ENCODE data around the gene ZGRF1. TPM values are rescaled to one million over a fixed set of nuclear protein-coding genes. Genes with fewer than 3 reads are reported as not detected.
"Not testable (repeated sequence)": the region's sequence is repeated elsewhere in the genome, so short reads cannot be mapped to it uniquely, and the experiment has no call there.

ZGRF1 gene
- total RNA-seq, 1 donor from 2014 or later, result 12.9 TPM

DNA sequence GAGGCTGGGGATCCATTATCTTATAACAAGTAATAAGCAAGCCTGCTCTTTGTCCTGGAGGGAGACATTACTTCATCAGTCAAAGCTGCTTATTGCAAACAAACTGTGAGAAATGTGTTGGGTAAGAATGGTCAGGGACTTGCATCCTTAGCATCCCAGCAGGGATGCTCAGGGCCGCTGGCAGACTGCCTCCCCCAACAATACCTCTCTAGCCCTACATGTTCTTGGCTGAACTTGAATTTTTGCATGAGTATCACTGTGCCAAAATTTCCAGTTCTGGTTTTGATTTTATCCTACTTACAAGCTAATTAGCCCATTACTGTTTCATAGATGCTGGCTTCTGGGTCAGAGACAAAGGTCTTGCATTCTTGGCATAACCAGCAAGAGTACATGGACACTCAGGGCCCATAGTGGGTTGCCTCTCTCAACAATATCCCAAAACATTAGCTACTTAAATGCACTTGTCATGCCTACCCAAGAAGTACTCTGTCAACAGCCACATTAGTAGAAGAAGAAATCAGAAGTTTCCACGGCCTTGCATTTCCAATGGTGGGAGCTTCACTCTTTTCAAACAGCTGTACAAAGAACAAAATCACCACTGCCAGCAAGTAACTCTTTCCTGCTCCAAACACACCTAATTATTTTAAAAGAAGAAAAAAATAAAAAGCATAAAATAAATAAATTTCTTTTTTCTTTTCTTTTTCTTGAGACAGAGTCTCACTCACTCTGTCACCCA is 78.9 kb downstream of the ZGRF1 start:
- no peak for DNase-seq

DNA sequence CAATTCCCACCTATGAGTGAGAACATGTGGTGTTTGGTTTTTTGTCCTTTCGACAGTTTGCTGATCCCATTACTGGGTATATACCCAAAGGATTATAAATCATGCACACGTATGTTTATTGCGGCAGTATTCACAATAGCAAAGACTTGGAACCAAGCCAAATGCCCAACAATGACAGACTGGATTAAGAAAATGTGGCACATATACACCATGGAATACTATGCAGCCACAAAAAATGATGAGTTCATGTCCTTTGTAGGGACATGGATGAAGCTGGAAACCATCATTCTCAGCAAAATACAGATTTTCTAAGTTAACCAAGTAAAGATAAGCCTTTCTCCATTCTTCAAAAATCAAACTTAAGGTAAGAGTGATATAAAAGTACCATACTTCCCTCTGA is 82.4 kb downstream of the ZGRF1 start:
- DNase-seq, result not testable (repeated sequence)

DNA sequence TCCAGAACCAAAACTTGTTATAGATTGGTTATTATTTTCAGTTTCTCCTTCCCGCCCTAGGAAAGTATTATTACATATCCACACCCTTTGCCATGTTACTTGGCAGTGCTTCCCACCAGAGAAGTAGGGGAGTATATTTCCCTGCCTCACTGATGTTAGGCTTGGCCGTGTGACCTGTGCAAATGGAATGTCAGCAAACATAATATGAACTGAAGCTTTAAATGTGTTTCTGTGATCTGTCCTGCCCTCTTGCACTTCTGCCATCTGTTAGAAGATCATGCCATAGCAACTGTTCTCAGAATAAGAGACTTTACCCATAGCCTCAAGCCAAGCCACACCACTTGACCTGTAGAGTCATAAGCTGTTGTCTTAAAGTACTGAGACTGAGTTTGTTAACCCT is 84.0 kb downstream of the ZGRF1 start:
- DNase-seq, result no peak

DNA sequence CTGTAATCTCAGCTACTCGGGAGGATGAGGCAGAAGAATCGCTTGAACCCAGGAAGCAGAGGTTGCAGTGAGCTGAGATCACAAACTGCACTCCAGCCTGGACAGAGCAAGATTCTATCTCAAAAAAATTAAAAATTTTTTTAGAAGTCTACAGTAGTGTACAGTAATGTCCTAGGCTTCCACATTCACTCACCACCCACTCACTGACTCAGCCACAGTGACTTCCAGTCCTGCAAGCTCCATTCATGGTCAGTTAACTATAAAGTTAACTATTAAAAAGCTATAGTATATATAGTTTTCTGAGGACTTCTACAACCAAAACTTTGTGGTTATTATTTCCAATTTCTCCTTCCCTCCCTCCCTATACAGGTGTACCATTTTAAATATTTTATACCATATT is 86.0 kb downstream of the ZGRF1 start:
- DNase-seq, result no peak

DNA sequence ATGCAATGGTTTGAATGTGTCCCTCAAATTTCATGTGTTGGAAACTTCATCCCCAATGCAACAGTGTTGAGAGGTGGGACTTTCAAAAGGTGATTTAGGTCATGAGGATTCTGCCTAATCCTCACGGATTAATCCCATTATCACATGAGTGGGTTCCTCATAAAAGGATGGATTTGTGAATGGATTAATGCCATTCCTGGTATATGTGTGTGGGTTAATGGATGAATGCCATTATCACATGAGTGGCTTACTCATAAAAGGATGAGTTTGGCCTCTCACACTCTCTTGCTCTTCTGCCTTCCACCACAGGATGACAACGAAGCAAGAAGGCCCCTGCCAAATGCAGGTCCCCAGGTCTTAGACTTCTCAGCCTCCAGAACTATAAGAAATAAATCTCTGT is 90.2 kb downstream of the ZGRF1 start:
- DNase-seq, result no peak

DNA sequence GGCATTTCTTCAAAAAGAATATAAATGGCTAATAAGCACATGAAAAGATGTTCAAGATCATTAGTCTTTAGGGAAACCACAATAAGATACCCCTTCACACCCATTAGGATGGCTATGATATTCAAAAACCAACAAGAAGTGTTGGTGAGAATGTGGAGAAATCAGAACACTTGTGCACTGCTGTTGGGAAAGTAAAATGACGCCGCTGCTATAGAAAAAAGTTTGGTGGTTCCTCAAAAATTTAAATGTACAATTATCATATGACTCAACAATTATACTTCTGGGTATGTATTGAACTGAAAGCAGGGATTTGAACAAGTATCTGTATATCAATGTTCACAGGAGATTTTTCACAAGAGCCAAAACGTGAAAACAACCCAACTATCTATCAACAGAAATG is 91.4 kb downstream of the ZGRF1 start:
- DNase-seq, result no peak

DNA sequence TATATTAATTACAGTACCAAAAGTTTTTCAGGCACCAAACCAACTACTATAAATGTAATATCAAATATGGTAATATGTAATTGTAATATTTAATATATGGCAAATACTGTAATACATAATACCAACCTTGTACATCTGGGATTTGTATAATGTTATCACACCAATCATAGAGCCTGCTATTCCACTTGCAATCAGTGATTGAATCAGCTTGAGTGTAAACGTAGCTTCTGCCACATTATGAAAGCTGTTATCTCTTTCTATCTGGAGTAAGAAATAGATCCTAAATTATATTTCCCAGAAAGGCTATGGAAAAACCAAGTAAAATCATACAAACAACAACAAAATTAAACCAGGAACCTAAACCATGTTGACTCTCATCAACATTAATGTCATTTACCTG is 96.0 kb downstream of the ZGRF1 start:
- DNase-seq, result no peak

DNA sequence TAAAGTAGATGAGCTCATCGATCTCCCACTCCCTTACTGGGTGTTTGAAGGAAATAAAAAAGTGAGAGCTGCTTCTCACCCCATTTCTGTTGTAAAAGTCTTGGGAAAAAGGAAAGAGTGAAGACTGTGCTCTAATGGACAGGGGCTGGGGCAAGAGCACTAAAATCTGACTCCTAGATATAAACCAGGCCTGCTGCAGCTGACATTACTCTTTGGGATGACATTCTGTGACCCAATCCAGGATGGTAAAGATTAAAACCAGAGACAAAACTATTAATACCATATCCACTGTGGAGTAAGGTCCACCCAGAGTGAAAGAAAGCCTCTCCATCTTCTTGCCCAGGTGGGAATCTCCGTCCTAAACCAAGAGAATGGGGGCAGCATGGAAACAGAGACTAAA is 100.6 kb downstream of the ZGRF1 start:
- no peak for DNase-seq

DNA sequence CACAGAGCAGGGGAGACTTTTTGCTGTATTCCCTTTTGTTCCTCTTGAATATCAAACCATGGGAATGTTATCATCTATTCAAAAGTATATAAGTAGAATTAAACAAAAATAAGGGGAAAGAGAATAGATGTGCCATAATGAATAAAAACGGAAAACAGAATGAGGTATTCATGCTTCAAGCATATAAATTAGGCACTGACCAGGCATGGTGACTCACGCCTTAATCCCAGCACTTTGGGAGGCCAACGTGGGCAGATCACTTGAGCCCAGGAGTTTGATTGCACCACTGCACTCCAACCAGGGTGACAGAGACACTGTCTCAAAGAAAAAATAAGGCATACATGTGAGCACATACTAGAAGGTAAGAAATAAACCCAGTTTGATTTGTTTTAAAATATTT is 104.4 kb downstream of the ZGRF1 start:
- DNase-seq, result no peak

DNA sequence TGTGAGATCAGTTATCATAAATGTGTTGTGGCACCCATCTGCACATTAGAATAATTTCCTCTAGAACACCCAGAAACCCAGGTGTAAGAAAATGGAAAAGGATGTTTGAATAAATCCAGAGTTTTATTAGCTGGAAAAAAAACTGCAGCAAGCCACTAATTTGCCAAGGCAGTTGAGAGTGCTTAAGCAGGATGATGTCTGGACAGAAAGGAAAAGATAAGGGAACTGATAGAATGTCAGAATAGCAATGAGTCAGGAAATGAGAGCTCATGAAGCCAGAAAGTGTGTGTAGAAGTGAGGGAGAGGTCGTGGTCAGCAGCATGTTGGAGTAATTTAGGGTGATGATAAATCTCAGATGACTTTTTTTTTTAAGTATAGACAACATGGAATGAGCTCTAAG is 105.6 kb downstream of the ZGRF1 start:
- DNase-seq, result no peak

DNA sequence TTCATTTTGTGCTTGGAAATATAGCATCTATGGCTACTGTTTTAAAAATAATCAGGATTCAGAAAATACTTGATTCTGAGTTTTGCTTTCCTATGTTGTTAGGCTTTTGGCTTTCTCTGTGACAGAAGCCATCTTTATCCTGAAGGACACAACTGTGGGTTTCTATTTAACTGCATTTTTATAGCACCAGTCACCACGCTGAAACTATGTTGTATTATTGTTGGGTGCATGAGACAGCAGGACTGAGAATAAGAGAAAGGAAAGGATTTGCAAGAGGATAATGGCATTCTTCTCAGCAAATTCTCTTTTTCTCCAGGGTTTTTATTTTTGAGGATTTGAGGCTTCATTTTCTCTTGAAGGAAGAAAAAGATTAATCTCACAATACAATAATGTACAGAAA is 110.6 kb downstream of the ZGRF1 start:
- DNase-seq, result no peak

DNA sequence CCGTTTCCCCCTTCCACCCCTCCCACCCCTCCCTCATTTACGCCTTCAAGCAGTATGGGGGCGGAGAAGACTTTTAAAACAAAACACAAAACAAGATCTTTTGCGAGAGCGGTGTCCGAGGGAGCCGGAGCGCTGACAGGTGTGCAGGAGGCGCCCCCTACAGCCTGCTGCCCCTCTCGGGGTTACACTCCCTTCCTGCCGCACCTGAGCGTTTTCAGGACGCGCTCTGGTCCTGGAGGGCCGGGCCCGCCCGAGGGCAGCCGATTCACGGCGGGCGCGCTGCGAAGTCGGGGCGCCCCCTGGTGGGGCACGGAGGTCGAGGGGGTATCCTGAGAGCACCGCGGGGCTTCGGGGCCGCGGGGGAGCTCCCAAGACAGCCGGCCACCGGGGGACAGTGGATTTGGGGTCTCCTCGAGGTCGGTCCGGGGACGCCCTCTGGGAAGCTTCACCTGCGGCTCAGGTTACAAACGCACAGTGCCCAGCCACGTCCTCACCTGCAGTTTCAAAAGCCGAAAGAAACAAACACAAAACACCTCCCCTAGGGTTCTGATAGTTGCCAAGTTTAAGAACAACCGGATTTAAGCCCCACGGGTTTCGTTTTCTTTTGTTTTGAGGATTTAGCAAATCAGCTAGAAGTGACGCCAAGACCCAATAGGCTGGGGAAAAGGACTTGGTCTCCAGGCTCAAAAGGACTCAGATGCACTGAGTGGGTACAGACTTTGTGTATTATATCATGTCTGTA is 112.8 kb downstream of the ZGRF1 start:
- peak; percentile 61 for DNase-seq

DNA sequence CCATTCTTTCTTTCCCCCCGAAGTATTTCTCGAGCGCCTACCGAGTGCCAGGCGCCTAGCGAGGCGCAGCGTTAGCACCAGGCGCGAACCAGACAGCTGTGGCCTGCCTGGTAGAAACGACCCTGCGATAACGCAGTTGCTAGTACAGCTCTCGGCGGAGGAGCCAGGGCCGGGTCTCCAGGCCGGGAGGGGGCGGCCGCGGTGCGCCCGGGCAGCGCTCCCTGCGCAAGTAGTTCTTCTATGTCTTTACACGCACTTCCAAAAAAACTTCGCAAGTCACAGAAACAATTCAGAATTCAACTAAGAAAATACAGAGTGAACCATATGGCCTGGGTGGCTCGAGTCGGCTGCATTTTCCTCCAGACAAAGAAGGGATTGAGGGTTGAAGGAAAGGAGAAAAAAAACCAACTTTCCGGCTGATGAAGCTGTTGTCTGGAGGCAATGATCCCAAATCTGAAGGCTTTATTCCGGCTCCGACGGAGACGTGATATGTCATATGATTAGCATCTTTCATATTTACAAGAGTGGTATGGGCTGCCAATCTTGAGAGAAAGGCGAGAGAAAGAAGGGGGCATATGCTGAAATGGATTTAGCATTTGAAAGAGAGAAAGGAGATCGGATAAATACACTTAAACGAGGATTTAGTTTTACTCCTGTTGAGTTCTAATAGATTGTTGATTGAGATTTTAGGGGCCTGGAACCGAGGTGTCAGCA is 113.5 kb downstream of the ZGRF1 start:
- DNase-seq, result peak; percentile 60

DNA sequence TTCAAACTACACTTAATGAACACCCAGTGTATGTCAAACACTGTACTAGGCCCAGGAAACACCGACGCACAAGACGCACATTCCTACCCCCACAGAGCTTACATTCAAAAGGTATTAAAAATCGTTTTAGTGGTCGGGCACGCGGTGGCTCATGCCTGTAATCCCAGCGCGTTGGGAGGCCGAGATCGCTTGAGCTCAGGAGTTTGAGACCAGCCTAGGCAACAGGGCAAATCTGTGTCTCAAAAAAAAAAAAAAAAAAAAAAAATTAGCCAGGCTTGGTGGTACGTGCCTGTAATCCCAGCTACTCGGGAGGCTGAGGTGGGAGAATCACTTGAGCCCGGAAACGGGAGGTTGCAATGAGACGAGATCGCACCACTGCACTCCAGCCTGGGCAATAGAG is 114.3 kb downstream of the ZGRF1 start:
- not testable (repeated sequence) for DNase-seq

DNA sequence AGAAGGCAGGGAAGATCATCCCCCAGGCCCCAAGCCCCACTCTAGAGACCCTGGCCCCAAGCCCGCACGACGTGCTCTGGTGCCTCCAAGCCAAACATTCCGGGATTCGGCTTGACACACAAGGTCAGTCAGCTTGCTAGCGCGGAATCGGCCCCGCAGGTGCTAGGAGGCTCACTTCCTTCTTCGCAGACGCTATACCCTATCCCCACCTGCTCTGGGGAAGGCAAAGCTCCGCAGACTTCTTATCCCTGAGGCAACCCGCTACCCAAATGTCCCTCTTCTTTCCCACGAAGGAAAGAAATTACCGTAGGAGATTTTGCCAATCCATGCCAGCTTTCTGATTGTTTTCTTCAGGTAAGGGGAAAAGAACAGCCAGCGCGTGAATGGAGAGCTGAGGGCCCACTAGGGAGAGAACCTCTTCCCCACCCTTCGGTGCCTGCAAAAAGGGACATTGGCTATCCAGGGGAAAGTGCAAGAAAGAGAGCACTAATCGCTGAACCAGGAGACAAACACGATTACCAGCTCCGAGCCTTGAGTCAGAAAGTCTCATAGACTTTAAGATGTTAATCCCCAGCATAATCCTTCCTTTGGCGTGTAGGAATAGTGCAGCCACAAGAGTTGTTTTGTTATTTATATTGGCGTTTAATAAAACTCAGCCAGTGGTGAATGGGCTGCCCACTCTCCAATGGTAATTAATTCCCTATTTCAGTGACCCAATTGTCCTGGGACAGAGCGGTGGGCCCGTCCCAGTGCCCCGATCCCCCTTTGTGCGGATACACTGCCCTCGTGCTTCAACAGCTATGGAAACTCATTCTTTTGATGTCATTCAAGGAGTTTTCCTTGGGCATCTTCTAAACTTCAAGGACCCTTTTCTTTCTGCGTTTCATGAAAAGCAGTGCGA is 115.3 kb downstream of the ZGRF1 start:
- no peak for DNase-seq

DNA sequence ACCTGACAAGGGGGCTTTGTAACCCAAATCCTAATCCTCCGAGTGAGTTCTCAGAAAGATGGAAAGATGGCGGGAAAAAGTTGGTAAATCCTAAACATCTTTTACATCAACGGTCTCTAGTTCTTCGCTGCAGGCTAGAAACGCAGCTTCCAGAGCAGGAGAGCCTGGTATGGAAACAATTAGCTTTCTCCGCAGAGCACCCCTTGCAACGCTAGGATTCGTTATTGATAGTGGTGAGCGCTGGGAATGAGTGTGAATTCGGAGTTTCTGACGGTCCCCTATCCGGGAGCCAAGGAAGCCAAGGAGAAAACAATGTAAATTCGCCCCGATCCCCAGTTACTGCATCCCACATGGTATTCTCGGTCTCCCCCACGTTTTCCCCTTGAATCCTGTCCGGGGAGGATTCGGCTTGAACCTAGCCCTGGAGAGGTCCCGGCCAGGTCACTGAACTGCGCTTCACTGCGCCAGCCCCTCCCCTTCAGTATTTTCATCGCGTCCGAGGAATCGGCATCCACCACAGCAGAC is 116.0 kb downstream of the ZGRF1 start:
- DNase-seq, result no peak

DNA sequence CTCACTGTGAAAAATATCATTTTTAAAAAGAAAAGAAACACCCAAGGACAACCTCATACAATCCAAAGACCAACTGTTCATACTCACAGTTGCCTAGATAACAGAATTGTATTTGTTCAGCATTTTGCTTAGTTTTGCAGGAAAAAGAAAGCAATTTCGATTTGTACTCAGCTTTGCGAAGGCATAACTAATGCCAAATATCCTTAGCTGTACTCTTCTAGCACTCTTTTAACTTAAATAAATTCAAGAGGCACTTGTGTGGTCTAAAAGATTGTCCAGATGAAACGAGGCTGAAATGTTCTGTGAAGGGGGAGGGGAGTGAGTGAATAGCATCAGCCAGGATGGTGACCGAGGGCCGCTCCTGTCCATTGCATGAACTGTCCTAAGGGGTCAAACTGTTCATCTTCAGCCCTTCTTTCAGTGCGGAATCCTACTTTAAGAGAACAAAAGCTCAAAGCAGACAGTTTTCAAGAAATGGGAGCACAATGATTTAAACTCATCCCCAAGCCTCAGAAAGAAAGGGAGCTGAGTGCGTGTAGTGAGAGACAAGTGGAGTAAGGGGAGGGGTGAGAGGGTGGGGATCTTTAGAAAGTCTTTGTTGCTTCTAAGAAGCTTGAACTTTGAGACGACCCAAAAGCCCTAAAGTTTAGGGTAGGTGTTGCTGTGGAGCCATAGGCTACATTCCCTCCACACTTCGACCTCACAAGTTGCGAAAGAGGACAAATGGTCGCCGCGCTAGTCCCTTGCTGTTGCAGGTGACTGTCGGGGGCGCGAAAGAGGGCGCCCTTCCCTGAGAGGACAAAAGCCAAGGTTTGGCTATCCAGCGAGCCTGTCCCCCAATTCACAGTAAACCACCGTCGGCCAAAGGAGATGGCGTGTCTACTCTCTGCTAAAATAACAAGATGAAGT is 116.8 kb downstream of the ZGRF1 start:
- DNase-seq, result no peak

DNA sequence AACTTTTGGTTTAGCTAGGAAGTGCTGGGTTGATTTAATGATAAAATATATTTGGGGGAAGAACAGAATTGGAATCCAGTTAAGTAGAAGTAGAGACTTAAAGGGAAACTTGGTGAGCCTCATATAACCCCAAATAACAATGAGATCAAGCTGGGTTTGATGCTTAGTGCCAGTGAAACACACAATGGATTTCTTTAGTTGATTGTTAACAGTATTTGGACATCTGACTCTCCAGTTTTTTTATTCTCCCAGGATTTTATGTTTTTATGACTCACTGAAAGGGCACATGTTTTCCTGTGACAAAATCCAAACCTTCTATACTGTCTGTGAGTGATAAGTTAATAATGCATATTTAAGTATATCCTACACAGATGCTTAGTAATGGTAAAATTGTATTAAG is 118.0 kb downstream of the ZGRF1 start:
- DNase-seq, result no peak

DNA sequence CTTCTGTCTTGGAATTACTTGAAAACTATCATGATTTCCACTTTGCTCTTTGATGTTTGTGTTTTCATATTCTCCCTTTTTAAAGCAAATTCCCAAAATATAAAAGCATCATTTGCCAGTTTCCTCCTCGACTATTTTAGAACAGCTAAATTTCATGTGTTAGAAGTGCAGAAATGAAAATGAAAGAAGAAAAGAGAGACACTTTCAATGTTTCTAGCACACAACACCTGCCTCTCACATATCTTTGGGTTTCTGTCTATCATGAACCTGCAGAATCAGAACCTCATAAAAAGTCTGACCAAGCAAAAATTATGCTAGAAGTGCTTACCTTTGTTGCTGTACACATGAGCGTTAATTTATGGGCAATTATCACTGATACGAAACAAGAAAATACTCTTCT is 118.8 kb downstream of the ZGRF1 start:
- DNase-seq, result no peak

DNA sequence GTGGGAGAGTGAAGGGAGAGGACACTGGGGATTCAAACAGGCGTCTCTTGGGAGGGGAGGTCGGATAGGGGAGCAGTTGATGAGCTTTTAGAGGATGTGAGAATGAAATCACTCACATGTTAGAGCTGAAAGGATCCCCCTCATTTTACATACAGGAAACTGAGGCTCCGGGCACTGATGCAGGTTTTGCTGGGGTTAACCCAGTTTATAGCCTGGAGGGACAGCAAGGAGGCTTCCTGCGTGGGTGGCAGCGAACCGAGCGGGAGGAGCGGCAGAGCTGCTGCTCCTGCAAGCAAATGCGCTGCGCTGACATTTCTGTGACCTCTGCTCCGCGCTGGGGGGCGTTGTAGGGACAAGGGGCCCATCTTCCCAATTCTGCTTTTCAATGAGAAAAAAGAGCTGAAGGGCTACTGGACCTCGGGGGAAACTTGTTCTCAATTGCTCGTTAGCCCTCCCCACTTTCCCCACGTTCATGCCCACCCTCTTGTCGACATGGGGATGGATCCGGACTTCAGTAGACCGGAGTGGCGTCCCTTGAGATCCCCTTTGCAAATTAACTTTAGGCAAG is 119.6 kb downstream of the ZGRF1 start:
- DNase-seq, result no peak

DNA sequence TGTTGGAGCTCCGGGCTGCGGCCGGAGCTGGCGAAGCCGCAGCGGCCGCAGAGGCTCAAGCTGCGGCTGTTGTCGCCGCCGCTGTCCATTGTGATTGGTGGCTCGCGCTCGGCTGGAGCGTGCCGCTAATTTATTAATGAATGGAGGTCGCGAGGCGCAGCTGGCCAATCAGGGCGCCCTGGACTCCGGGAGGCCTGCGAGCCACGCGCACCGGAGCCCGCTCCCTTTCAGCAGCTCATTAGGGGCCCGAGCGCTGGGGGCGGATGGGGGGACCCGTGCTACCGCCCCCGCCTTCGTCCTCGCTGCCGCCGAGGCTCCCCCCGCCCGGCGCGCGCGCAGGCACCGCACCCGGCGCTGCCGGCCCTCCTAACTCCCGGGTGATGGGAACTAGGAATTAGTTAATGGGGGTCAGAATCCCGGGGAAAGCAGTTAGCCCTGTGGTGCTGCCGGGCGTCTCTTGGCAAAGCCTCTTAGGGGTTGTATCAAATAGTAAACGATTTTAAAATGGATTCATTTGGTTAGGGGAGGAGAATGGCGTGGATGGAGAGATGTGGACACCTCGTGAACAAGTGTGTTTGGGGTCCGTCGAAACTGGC is 120.1 kb downstream of the ZGRF1 start:
- peak; percentile 23 for DNase-seq

Measured in dermis blood vessel endothelial cell (primary cell).